GM18873 (cell line): ENCODE measurements around the gene CTTNBP2.
A peak's percentile ranks its signal among the peaks of the same experiment; 100 is the strongest.

Experiments
- ATAC-seq: cut with Tn5 transposase; IDR thresholded peaks from one replicate; pipeline ENCODE4 v1.9.1; 2021; ENCODE audit warnings: mild to moderate bottlenecking, moderate library complexity, moderate number of reproducible peaks; ENCODE audit not compliant: unreplicated experiment, low FRiP score

CTTNBP2 gene

GRCh38 chr7:117872561-117873309 is 506 bp downstream of the CTTNBP2 start:
- no peak for ATAC-seq

- ATAC-seq, result no peak
Measured at GRCh38 chr7:117871778-117872538, 1.3 kb downstream of the CTTNBP2 start.

DNA sequence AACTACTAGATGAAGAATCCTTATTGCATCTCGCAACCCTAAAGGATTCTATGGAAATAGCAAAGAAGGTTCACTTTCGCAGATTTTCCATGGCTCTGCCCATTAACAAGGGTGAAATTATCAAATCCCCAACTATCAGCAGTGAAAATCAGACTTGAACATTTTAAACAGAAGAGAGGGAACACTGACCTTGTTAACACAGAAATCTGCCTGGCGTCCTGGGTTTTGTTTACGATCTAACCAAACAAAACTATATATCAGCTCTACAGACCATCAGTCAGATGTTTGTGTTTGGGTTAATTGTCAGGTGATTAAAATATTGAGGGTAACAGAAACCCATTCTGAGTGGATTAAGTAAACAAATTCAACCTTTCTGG is 1.9 kb downstream of the CTTNBP2 start:
- ATAC-seq, result no peak

GRCh38 chr7:117870448-117871130 is 2.7 kb downstream of the CTTNBP2 start:
- ATAC-seq, result no peak

DNA sequence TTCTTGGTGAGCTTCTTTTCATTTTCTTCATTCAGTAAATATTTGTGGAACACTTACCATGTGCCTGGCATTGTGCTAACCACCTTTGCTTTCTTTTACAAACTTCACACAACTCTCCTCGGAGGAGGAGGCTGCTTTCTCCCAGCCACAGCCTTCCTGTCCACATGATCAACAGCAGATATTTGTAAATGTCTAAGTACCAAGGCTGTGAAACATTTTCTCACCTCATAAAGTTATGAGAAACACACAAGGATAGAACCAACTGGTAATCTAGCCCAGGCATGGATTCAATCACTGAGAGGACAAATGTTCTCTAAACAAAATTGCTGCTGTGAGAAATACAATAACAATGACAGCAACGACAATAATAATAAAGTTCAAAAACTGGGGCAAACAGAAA is 3.9 kb downstream of the CTTNBP2 start:
- no peak for ATAC-seq

GRCh38 chr7:117863618-117864017 is 9.6 kb downstream of the CTTNBP2 start:
- ATAC-seq, result no peak

GRCh38 chr7:117862378-117862777 is 10.9 kb downstream of the CTTNBP2 start:
- no peak for ATAC-seq

DNA sequence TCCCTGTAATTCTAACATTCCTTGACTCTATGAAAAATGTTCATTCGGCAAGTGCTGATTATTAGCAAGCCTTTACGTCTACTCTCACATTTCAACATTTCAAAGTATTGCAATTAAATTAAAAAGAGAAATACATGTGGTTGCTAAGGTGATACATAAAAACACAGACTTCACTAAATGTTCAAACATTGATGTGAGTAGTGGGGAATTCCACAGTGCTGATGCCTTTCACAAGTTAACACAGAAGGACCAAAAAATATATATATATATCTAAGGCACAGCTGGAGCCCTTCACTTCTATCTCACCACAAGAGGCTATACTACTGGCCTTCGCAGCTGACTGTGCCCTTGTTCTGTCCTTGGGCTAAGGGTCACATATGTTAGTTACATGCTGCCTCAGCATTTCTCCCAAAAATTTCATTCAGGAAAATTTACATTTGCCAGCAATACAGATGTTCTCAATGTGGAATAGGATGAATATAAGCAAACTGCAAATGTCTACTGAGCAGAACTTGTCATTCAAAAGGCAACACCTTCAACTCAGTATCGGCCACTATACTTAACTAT is 13.9 kb downstream of the CTTNBP2 start:
- no peak for ATAC-seq

GRCh38 chr7:117858712-117859111 is 14.5 kb downstream of the CTTNBP2 start:
- no peak for ATAC-seq

DNA sequence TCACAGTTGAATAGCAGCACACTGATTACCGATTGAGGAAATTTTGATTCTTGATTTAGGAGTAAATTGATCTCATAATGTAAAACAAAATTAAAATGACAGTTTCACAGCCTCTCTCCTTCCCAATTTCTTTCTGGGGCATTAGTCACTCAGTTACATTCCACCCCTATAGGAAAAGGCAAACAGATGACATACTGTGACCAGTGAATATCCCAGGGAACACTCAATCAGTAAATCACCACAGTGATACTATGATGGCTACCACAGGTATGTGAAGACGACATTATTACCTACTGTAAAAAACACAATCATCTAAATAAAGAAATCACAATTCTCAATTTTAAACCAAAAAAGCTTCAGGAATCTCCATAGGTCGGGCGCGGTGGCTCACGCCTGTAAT is 15.5 kb downstream of the CTTNBP2 start:
- no peak for ATAC-seq

GRCh38 chr7:117856196-117856595 is 17.0 kb downstream of the CTTNBP2 start:
- no peak for ATAC-seq

DNA sequence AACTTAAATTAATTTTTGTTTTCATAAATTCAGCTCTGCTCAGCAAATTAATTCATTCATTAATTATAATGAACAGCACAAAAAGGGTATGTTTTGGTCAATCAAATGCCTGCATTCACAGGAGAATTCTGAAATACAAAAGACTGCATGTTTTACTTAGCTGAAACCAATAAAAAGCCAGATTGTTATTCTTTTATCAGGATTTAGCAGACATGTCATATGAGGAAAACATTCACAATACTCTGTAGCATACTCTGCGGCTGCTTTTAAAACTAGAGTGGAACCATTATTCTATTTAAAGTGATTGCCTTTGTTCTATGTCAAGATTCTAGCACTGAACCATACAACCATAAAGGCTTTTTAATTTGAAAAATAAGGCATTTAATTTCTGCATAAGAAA is 19.1 kb downstream of the CTTNBP2 start:
- no peak for ATAC-seq

- ATAC-seq, result no peak
Measured at GRCh38 chr7:117848941-117849340, 24.3 kb downstream of the CTTNBP2 start.

DNA sequence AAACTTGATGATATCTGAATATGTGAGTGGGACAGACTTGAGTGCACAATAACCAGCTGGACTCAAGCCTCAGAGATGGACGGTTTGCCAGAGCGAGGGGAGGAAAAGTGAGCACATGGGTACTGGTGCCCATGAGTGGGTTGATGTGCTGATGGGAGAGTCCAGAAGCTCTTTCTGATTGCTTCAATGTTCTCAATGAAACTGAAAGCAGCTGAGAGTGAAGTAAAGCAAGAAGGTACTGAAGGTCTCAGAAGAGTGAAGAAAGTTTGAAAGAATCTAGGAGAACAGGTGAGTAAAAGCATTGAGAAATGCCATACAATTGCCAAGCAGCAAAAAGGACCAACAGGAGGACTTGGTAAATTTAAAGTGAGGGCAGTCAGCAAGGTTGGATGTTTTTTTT is 28.6 kb downstream of the CTTNBP2 start:
- ATAC-seq, result no peak

DNA sequence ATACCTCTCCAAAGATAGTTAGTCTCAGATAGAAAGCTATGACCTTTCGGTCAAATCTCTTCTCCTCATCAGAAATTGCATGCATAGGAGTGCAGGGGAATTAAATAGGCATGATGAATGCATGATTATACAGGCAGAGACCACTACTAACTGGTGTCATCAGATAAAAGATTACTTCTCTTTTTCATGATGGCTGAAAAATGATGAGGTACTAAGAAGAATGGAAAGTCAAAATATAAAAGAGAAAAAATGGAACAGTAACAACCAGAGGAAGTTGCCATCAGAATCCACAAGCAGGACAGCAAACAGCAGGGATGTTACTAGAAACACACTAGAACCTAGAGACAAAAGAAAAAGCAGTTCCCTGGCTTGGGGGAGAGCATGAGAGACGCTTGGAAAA is 31.6 kb downstream of the CTTNBP2 start:
- no peak for ATAC-seq

- no peak for ATAC-seq
Measured at GRCh38 chr7:117841011-117841410, 32.2 kb downstream of the CTTNBP2 start.

- peak; percentile 65 for ATAC-seq
Measured at GRCh38 chr7:117839507-117839906, 33.7 kb downstream of the CTTNBP2 start.

DNA sequence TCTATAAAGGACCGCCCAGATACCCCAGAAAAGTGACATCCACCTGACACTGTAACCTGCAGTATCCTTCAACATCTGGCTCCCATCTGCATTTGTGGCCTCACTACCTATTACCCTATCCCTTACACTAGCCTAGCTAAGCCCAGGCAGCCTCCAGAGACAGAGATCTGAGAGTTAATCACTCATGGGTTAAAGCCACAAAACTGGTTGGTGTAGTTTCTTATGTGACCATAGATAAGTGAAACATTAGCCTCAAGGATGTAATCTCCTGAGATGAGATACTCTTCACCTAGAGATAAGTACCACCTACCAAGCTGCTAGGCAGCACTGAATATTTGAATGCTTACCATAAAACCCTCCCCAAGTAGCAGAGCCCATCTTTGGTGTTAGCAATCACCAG is 35.4 kb downstream of the CTTNBP2 start:
- ATAC-seq, result peak; percentile 96

DNA sequence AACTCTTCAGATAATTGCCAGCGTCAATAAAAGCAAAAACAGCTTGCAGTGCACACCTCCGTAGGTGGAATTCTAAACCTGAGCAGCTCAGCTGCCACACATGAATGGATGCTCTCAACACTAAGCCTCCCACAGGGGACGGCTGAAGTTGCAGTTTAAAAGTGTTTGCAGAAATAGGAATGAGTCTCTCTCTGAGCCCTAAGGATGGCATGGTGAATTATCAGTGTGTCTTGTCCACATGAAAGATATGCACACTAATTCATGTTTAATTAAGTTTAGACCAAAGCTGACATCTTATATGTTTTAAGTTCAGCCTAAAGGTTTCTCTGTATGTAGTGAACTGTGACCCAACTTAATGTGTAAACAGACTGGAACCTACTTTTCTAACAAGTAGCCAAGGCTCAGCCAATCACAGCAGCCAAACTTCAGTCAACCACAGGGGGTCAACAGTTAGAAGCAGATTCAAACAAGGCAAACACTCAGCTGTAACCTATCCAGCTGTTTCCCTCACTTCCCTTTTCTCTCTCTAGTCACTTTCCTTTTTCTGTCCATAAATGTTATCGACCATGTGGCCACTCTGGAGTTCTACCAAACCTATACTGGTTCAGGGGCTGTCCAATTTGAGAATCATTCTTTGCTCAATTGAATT is 38.1 kb downstream of the CTTNBP2 start:
- no peak for ATAC-seq

DNA sequence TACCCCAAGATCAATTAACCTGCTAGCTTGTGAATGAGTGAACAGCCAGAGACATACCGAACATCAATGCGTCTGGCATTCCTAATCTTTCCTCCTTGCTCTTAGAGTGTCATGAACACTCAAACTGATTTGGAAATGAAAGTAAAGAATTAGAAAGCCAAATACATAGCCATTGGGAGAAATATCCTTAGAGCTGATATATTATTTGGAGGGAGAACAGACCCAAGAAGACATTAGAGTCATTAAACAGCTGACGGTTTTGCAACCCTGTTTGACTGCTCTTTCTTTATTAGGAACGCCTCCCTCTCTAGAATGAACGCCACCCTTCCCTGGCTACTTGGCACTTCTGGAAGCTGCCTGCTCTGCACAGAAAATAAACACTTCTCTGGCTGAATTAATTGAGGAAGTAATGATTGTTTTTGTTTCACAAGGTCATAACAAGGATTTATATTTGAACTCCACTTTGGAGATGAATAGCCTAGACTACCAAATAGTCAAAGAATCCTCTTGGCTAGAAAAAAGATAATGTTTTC is 42.8 kb downstream of the CTTNBP2 start:
- no peak for ATAC-seq
